Right lobe of liver (tissue), 6 donors: Measurements from ENCODE around the gene FCER2. TPM values are rescaled to one million over a fixed set of nuclear protein-coding genes. Genes with fewer than 3 reads are reported as not detected.

Experiments used
- ATAC-seq, 4 donors: fragments of 200-7000 bp; cut with Tn5 transposase; one replicate each; pipeline ENCODE4 v1.9.1; 2020; ENCODE audit warnings: mild to moderate bottlenecking in 4 of 4, moderate library complexity in 4 of 4
- DNase-seq, 3 donors: peaks; one replicate each; pipeline ENCODE4 v3.0.0-alpha.2; 2020
- H3K27ac ChIP-seq, 3 donors: fragments of 200-600 bp; one replicate each; pipeline ENCODE4 v1.8.0; 2022
- H3K27me3 ChIP-seq, 2 donors: fragments of 200-600 bp; one replicate each; pipeline ENCODE4 v1.8.0; 2022
- H3K36me3 ChIP-seq, 4 donors: fragments of 200-600 bp; sonication (generic) in 1 of 4; one replicate each; pipeline versions ENCODE4 v1.5.1 to v1.8.0; 2017 to 2022; ENCODE audit warnings: control low read depth in 1 of 4
- H3K4me1 ChIP-seq, 4 donors: fragments of 200-600 bp; sonication (generic) in 1 of 4; one replicate each; pipeline versions ENCODE4 v1.5.1 to v1.8.0; 2017 to 2022; ENCODE audit warnings: control low read depth in 1 of 4
- H3K4me3 ChIP-seq, 3 donors: fragments of 200-600 bp; one replicate each; pipeline ENCODE4 v1.8.0; 2022
- H3K9me3 ChIP-seq, 4 donors: fragments of 200-600 bp; sonication (generic) in 1 of 4; one replicate each; pipeline versions ENCODE4 v1.5.1 to v1.8.0; 2017 to 2022; ENCODE audit warnings: control low read depth in 1 of 4
- POLR2A ChIP-seq: fragments of 450-650 bp; IDR thresholded peaks from one replicate; pipeline ENCODE4 v1.6.1; 2017; ENCODE audit warnings: antibody characterized with exemption, mild to moderate bottlenecking
- WGBS: methylation state at CpG from one replicate; pipeline ENCODE4 v1.1.6; 2018; ENCODE audit warnings: low coverage, low lambda C conversion rate; ENCODE audit not compliant: insufficient coverage; ENCODE audit errors: missing lambda C conversion rate; 5-methylcytosine and 5-hydroxymethylcytosine counted together
- intact Hi-C, 2 donors: fragments of 100-400 bp; cut with DNase I; formaldehyde crosslinking; loops; one replicate each; pipeline versions ENCODE4 v1.11.2 to v1.14.1; 2022
- total RNA-seq, 6 experiments: library from RNA; depleted of rRNA in 2 of 6; stranded (reverse); fragments of >200 nt in 2 of 6; fragmentation: NEBNext Ultra II Directional in 3 of 6; extraction: Animal tissue kit (Norgen Biotek cat#: 25700) in 3 of 6; gene quantifications; one replicate each; pipeline versions ENCODE4 v1.1.0 to v1.2.4, GENCODE V29; 2016 to 2023
- TF ChIP-seq, protein P1 (sequence below), 4 donors: fragments of 200-600 bp in 3 of 4; fragments of 450-650 bp in 1 of 4; IDR thresholded peaks; one replicate each; pipeline versions ENCODE4 v1.5.1 to v1.8.0; 2016 to 2022; ENCODE audit warnings: antibody characterized with exemption in 4 of 4, mild to moderate bottlenecking in 2 of 4
- donor health status: DM: no; HTN: yes; CAD: no.
- donor health status: DM: no; HTN: no; CAD: no.
- donor health status: DM: no; HTN: no; CAD: no.
- donor health status: DM: no; HTN: yes; CAD: no.
- donor health status: DM: no; HTN: yes; CAD: no.

Gene FCER2
- total RNA-seq, 6 experiments from 2014 or later = 0.18 to 0.29 TPM; not detected in 4

DNA sequence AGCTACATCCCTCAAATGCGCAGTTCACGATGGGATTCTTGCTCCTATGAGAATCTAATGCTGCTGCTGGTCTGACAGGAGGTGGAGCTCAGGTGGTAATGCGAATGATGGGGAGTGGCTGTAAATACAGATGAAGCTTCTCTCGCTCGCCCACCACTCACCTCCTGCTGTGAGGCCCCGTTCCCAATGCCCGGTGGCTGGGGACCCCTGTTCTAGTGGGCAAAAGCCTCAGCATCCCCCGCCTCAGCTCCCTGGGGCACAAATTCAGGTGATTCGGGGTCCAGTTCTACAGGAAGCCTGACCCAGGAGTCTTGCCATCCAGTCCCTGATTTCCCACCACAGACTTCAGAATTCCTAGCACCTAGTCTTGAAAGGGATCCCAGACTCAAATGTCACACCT, 29.4 kb downstream of the FCER2 start:
- ATAC-seq = no peak
- TF ChIP-seq, protein P1, sequence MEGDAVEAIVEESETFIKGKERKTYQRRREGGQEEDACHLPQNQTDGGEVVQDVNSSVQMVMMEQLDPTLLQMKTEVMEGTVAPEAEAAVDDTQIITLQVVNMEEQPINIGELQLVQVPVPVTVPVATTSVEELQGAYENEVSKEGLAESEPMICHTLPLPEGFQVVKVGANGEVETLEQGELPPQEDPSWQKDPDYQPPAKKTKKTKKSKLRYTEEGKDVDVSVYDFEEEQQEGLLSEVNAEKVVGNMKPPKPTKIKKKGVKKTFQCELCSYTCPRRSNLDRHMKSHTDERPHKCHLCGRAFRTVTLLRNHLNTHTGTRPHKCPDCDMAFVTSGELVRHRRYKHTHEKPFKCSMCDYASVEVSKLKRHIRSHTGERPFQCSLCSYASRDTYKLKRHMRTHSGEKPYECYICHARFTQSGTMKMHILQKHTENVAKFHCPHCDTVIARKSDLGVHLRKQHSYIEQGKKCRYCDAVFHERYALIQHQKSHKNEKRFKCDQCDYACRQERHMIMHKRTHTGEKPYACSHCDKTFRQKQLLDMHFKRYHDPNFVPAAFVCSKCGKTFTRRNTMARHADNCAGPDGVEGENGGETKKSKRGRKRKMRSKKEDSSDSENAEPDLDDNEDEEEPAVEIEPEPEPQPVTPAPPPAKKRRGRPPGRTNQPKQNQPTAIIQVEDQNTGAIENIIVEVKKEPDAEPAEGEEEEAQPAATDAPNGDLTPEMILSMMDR (IDR thresholded peaks at IDR 0.05) = no peak
- no peak for TF ChIP-seq POLR2A
- Histone ChIP-seq H3K4me1 (no peaks in the 10 kb centered on the region), H3K9me3 (no peaks in the 10 kb centered on the region), H3K4me3 (no peak overlapping the region), H3K27ac (no peak overlapping the region), H3K27me3 (no peaks in the 10 kb centered on the region), H3K36me3 (no peaks in the 10 kb centered on the region)
- no peak for DNase-seq
- 46% methylated on average over 6 of the region's 9 CpGs for WGBS
- intact Hi-C loops = no loop called here

DNA sequence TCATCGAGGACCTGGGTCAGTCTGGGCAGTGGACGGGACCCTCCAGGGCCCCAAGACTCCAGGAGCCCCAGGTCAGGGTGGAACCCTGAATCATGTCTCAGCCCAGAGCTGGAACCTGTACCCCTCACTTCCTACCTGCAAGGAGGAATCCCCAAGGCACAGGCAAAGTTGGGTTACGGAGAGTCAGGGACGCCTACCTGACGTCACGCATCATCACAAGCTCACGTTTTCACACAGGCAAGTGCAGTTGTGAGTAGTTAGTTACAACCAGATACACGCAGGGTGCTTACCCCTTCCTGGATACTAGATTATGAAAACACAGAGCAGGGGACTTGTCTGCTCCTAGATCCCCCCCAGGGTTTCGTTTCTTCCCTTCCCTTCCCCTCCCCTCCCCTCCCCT, 31.1 kb downstream of the FCER2 start:
- H3K36me3 ChIP-seq = no peaks in the 10 kb centered on the region
- no peaks in the 10 kb centered on the region for H3K9me3 ChIP-seq
- H3K4me1 ChIP-seq = no peaks in the 10 kb centered on the region
- no peak for TF ChIP-seq POLR2A
- TF ChIP-seq, protein P1 (IDR thresholded peaks at IDR 0.05) = no peak
- DNase-seq (no peak), ATAC-seq (no peak)
- no peaks in the 10 kb centered on the region for H3K27me3 ChIP-seq
- H3K4me3 ChIP-seq = no peak overlapping the region
- no peak overlapping the region for H3K27ac ChIP-seq
- 31% methylated on average over 4 of the region's 9 CpGs for WGBS
- intact Hi-C loops = no loop called here

GRCh38 chr19:7670150-7670783, 31.7 kb downstream of the FCER2 start:
- no peaks in the 10 kb centered on the region for H3K9me3 ChIP-seq
- no peak overlapping the region for H3K4me3 ChIP-seq
- no peak overlapping the region for H3K27ac ChIP-seq
- intact Hi-C loops = no loop called here
- H3K4me1 ChIP-seq = no peaks in the 10 kb centered on the region
- WGBS = 3% methylated on average over 13 of the region's 43 CpGs
- no peaks in the 10 kb centered on the region for H3K27me3 ChIP-seq
- no peaks in the 10 kb centered on the region for H3K36me3 ChIP-seq
- TF ChIP-seq, protein P1 (IDR thresholded peaks at IDR 0.05) = no peak
- no peak for TF ChIP-seq POLR2A
- DNase-seq (no peak), ATAC-seq (peak in 1 of 4 donors; percentile 19)

- 100% methylated on average over 1 of the region's 9 CpGs for WGBS
- Histone ChIP-seq H3K4me3 (no peak overlapping the region), H3K27me3 (no peaks in the 10 kb centered on the region), H3K4me1 (no peaks in the 10 kb centered on the region), H3K9me3 (no peaks in the 10 kb centered on the region), H3K36me3 (no peaks in the 10 kb centered on the region), H3K27ac (no peak overlapping the region)
- DNase-seq (no peak), ATAC-seq (no peak)
- TF ChIP-seq POLR2A = no peak
- TF ChIP-seq, protein P1 (IDR thresholded peaks at IDR 0.05) = no peak
- intact Hi-C loops = no loop called here
These were observed 32.3 kb downstream of the FCER2 start for GRCh38 chr19:7669641-7670040.
